H7 (cell line): ENCODE results near the gene NCKAP5. TPM values are rescaled to one million over a fixed set of nuclear protein-coding genes. Genes with fewer than 3 reads are reported as not detected.

Experiments used
- DNase-seq: peaks from one replicate; pipeline ENCODE4 v3.0.0; 2012
- H3K27me3 ChIP-seq: 2 replicates; pipeline ENCODE4 v1.6.0; 2011; ENCODE audit warnings: mild to moderate bottlenecking, low read length; ENCODE audit not compliant: control insufficient read depth, insufficient read depth
- H3K36me3 ChIP-seq: replicated peaks from 2 replicates; pipeline ENCODE4 v1.5.1; 2011; ENCODE audit warnings: low read length; ENCODE audit not compliant: control insufficient read depth, insufficient read depth
- H3K4me3 ChIP-seq: 2 replicates; pipeline ENCODE4 v1.5.1; 2011; ENCODE audit warnings: low read depth, mild to moderate bottlenecking, control low read depth, low read length, moderate library complexity; ENCODE audit not compliant: insufficient read depth
- total RNA-seq: library from RNA; depleted of rRNA; stranded (reverse); fragments of >200 nt; shearing (Covaris generic); gene quantifications from 2 replicates; pipeline ENCODE4 v1.2.3, GENCODE V29; 2014

The NCKAP5 gene
- total RNA-seq, 1 experiment from 2014 or later, result 0.55 TPM

DNA sequence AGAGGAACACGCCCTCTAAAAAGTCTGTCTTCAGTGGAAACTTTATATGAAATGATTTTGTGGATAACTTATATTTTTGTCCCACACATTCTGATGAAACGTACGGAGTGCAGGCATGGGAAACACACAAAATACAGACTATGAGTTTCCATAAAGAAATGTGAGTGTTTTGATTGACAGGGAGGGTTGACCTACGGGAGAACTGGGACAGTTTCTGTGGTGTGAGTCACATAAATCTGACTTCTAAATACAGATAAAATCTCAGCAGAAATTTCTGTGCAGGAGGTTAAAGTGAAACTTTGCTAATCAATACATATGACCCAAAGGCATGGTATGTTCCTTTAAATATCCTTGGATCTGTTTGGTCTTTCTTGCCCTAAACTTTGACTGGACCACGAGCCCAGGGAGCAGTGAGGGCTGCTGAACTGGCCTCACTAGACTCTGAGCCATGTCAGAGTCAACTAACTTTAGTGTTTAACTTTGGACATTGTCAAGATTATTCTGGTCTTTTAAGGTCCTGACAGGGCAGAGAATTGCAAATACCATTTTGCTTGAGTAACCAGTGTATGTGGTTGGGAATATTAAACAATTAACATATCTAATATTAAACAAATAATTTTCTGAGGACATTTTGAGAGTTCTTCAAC lies 691.4 kb downstream of the NCKAP5 start:
- Histone ChIP-seq H3K4me3 (no peak overlapping the region), H3K27me3 (no peaks in the 10 kb centered on the region), H3K36me3 (no peaks in the 10 kb centered on the region)
- no peak for DNase-seq

GRCh38 chr2:132875193-132875592 lies 693.1 kb downstream of the NCKAP5 start:
- Histone ChIP-seq H3K36me3 (no peaks in the 10 kb centered on the region), H3K27me3 (no peaks in the 10 kb centered on the region), H3K4me3 (no peak overlapping the region)
- peak; percentile 9 for DNase-seq

- H3K4me3 ChIP-seq, result no peak overlapping the region
- DNase-seq, result no peak
- no peaks in the 10 kb centered on the region for H3K27me3 ChIP-seq
- no peaks in the 10 kb centered on the region for H3K36me3 ChIP-seq
These were observed 694.5 kb downstream of the NCKAP5 start for GRCh38 chr2:132873738-132874137.

GRCh38 chr2:132871831-132872230 lies 696.4 kb downstream of the NCKAP5 start:
- no peak overlapping the region for H3K4me3 ChIP-seq
- H3K27me3 ChIP-seq, result no peaks in the 10 kb centered on the region
- no peak for DNase-seq
- no peaks in the 10 kb centered on the region for H3K36me3 ChIP-seq

GRCh38 chr2:132863961-132864360 lies 704.3 kb downstream of the NCKAP5 start:
- no peaks in the 10 kb centered on the region for H3K36me3 ChIP-seq
- H3K27me3 ChIP-seq, result no peaks in the 10 kb centered on the region
- DNase-seq, result no peak
- no peak overlapping the region for H3K4me3 ChIP-seq

GRCh38 chr2:132860220-132860619 lies 708.0 kb downstream of the NCKAP5 start:
- no peak for DNase-seq
- Histone ChIP-seq H3K4me3 (no peak overlapping the region), H3K27me3 (no peaks in the 10 kb centered on the region), H3K36me3 (no peaks in the 10 kb centered on the region)

- Histone ChIP-seq H3K27me3 (no peaks in the 10 kb centered on the region), H3K4me3 (no peak overlapping the region), H3K36me3 (no peaks in the 10 kb centered on the region)
- no peak for DNase-seq
These were observed 708.7 kb downstream of the NCKAP5 start for GRCh38 chr2:132859590-132859989.

DNA sequence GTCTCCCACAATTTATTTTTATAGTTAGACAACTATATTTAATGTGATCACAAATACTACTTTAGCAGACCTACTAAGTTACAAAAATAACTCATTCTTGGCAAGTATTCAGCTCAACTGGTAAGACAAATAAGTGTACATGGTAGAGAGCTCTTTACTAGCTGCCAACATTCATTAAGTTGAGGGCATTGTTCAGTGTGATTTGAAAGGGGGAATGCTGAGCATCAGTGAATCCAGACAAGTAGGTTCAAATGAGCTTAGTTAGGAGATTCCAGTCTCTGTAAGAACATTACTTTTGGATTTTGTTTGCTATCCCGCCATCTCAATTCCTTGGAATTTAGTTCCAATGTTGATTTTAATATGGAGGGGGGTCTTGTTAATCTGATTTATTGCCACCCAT lies 710.9 kb downstream of the NCKAP5 start:
- no peak for DNase-seq
- Histone ChIP-seq H3K4me3 (no peak overlapping the region), H3K36me3 (no peaks in the 10 kb centered on the region), H3K27me3 (no peaks in the 10 kb centered on the region)

GRCh38 chr2:132850688-132851087 lies 717.6 kb downstream of the NCKAP5 start:
- Histone ChIP-seq H3K27me3 (no peaks in the 10 kb centered on the region), H3K36me3 (no peaks in the 10 kb centered on the region), H3K4me3 (no peak overlapping the region)
- no peak for DNase-seq

DNA sequence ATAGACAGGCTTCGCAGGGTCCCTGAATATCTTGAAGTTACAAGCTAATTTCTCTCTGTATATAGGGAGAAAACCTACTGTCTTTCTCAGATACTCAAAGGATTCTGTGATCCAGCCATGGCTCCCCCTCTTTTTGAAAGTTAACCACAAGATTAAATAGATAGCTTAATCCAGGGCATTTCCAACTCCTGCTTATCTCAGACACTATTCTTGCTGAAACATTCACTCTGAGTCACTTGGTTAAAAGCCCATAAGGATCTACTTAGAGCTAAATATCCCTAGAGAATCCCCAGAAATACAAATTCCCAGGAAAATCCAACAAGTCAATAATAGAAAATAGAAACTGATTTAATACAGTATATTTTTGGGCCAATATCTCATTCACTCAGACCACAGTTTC lies 719.1 kb downstream of the NCKAP5 start:
- Histone ChIP-seq H3K27me3 (no peaks in the 10 kb centered on the region), H3K36me3 (no peaks in the 10 kb centered on the region), H3K4me3 (no peak overlapping the region)
- DNase-seq, result no peak

DNA sequence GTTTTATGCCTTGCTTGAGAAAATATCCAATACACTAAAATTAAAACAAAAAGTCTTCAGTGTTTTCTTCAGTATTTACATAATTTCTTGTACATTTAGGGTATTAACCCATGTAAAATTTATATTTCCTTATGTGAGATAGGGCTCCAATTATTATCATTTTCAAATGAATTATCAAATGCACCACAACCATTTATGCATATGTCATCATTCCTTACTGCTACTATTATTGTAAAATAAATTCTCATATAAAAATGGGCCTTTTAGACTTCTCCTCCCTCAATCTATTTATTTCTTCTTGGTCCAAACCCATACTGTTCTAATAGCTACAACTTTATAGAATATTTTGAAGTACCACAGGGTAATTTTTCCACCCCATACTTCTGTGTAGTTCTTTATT lies 722.9 kb downstream of the NCKAP5 start:
- H3K4me3 ChIP-seq, result no peak overlapping the region
- no peaks in the 10 kb centered on the region for H3K36me3 ChIP-seq
- H3K27me3 ChIP-seq, result no peaks in the 10 kb centered on the region
- no peak for DNase-seq

GRCh38 chr2:132844585-132844984 lies 723.7 kb downstream of the NCKAP5 start:
- DNase-seq, result no peak
- H3K4me3 ChIP-seq, result no peak overlapping the region

DNA sequence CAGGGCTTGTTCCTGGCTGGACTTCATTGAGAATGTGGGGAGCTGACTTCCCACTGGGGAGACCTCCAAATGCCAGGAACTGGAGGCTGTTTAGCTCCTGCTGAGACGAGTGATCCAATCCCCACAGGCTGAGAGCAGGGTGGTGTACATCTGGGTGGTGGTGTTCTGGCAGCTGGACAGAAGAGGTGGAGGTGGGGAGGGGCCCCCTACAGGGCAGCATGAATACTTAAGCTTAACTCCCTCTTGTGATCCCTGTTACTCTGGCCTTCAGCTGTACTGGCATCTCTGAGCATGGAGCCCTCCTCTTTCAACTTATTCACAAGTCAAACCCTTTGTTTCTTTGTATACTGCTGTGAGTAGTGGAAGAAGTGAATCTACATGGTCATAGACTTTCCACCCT lies 730.5 kb downstream of the NCKAP5 start:
- Histone ChIP-seq H3K36me3 (no peaks in the 10 kb centered on the region), H3K4me3 (no peak overlapping the region), H3K27me3 (no peaks in the 10 kb centered on the region)
- DNase-seq, result peak; percentile 9

More at GRCh38 chr2:132844585-132844984, 723.7 kb downstream of the NCKAP5 start:
- Histone ChIP-seq H3K27me3 (no peaks in the 10 kb centered on the region), H3K36me3 (no peaks in the 10 kb centered on the region)

DNA sequence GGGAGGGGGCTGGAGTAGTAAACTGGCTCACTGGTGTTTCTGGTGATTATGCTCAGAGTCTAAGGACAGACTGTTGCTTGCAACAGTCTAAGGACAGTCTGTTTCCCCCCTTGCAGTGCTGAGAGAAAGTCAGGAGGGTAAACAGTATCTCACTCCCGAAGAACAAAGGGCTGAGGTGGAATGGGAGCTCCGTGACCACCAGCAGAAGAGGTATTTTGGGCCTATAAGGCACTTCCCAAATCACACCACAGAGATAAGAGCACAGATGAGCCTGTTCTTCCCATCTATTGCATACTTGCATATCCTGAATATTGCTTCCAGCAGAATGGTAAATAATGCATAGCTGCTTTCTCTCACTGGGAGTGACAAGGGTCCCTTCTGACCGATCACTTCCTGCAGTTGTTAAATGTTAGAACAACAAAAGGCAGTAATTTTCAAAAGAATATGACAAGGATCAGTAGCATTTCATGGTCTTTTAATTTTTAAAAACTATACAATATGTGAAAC lies 737.9 kb downstream of the NCKAP5 start:
- Histone ChIP-seq H3K36me3 (no peaks in the 10 kb centered on the region), H3K4me3 (no peak overlapping the region), H3K27me3 (no peaks in the 10 kb centered on the region)
- DNase-seq, result no peak

- H3K36me3 ChIP-seq, result no peaks in the 10 kb centered on the region
- DNase-seq, result no peak
- H3K27me3 ChIP-seq, result no peaks in the 10 kb centered on the region
- H3K4me3 ChIP-seq, result no peak overlapping the region
These were observed 742.7 kb downstream of the NCKAP5 start for GRCh38 chr2:132825601-132826000.

- DNase-seq, result no peak
These were observed 743.5 kb downstream of the NCKAP5 start for GRCh38 chr2:132824716-132825115.

More at GRCh38 chr2:132824716-132825115, 743.5 kb downstream of the NCKAP5 start:
- no peaks in the 10 kb centered on the region for H3K27me3 ChIP-seq
- H3K4me3 ChIP-seq, result no peak overlapping the region
- H3K36me3 ChIP-seq, result no peaks in the 10 kb centered on the region
